Hepatocyte (in vitro differentiated cells): Measurements from ENCODE around the gene SPATA9. TPM values are rescaled to one million over a fixed set of nuclear protein-coding genes. Genes with fewer than 3 reads are reported as not detected.

Experiments
- DNase-seq: peaks from one replicate; pipeline ENCODE4 v3.0.0-alpha.2; 2016; ENCODE audit warnings: low spot score
- H2AFZ ChIP-seq: fragments of 200-600 bp; sonication (generic); 2 replicates; pipeline ENCODE4 v1.6.0; 2016; ENCODE audit warnings: antibody characterized with exemption, mild to moderate bottlenecking
- H3K27ac ChIP-seq: fragments of 200-600 bp; sonication (generic); 2 replicates; pipeline ENCODE4 v1.5.1; 2016; ENCODE audit warnings: mild to moderate bottlenecking
- H3K27me3 ChIP-seq: fragments of 200-600 bp; sonication (generic); 2 replicates; pipeline ENCODE4 v1.6.1; 2016
- H3K36me3 ChIP-seq: fragments of 200-600 bp; sonication (generic); replicated peaks from 2 replicates; pipeline ENCODE4 v1.5.1; 2016; ENCODE audit warnings: low read depth; ENCODE audit not compliant: insufficient read depth
- H3K4me1 ChIP-seq: fragments of 200-600 bp; sonication (generic); 2 replicates; pipeline ENCODE4 v1.5.1; 2016; ENCODE audit warnings: mild to moderate bottlenecking, moderate library complexity; ENCODE audit not compliant: insufficient read depth
- H3K4me2 ChIP-seq: fragments of 200-600 bp; sonication (generic); 2 replicates; pipeline ENCODE4 v1.6.0; 2016
- H3K4me3 ChIP-seq: fragments of 200-600 bp; sonication (generic); 2 replicates; pipeline ENCODE4 v1.5.1; 2016; ENCODE audit warnings: mild to moderate bottlenecking
- H3K79me2 ChIP-seq: fragments of 200-600 bp; sonication (generic); 2 replicates; pipeline ENCODE4 v1.6.0; 2017; ENCODE audit warnings: mild to moderate bottlenecking
- H3K9me2 ChIP-seq: fragments of 200-600 bp; sonication (generic); replicated peaks from 2 replicates; pipeline ENCODE4 v1.6.0; 2017; ENCODE audit warnings: mild to moderate bottlenecking; ENCODE audit not compliant: insufficient read depth
- H3K9me3 ChIP-seq: fragments of 200-600 bp; sonication (generic); 2 replicates; pipeline ENCODE4 v1.5.1; 2016; ENCODE audit warnings: low read depth, mild to moderate bottlenecking
- H4K20me1 ChIP-seq: fragments of 200-600 bp; sonication (generic); 2 replicates; pipeline ENCODE4 v1.6.0; 2016; ENCODE audit warnings: mild to moderate bottlenecking; ENCODE audit not compliant: insufficient read depth, poor library complexity, severe bottlenecking
- EZH2 ChIP-seq: fragments of 200-600 bp; sonication (generic); IDR thresholded peaks from 2 replicates; pipeline ENCODE4 v1.6.1; 2016; ENCODE audit warnings: antibody characterized with exemption, mild to moderate bottlenecking, borderline replicate concordance
- EZH2phosphoT487 ChIP-seq: fragments of 200-600 bp; sonication (generic); IDR thresholded peaks from one replicate; pipeline ENCODE4 v1.6.1; 2018; ENCODE audit warnings: antibody characterized with exemption, mild to moderate bottlenecking, low read depth, moderate library complexity; ENCODE audit not compliant: unreplicated experiment, severe bottlenecking
- WGBS: methylation state at CpG from one replicate; pipeline ENCODE4 v1.1.6; 2016; ENCODE audit warnings: low lambda C conversion rate; ENCODE audit errors: missing lambda C conversion rate; 5-methylcytosine and 5-hydroxymethylcytosine counted together
- polyA plus RNA-seq: library from polyadenylated mRNA; unstranded; fragments of >200 nt; fragmentation: Nextera tagmentation; extraction: Ambion mirVana; gene quantifications from 2 replicates; pipeline ENCODE4 v1.2.1, GENCODE V29; 2016
- total RNA-seq: library from RNA; depleted of rRNA; stranded (reverse); fragments of >200 nt; gene quantifications from 2 replicates; pipeline ENCODE4 v1.2.3, GENCODE V29; 2014
- TF ChIP-seq, protein P1 (sequence below): fragments of 200-600 bp; sonication (generic); IDR thresholded peaks from 2 replicates; pipeline ENCODE4 v1.5.1; 2016; ENCODE audit warnings: antibody characterized with exemption, mild to moderate bottlenecking; ENCODE audit not compliant: poor library complexity

SPATA9 gene
- total and polyA plus RNA-seq, 2 experiments from 2014 or later, result 0.33 to 1.2 TPM

DNA sequence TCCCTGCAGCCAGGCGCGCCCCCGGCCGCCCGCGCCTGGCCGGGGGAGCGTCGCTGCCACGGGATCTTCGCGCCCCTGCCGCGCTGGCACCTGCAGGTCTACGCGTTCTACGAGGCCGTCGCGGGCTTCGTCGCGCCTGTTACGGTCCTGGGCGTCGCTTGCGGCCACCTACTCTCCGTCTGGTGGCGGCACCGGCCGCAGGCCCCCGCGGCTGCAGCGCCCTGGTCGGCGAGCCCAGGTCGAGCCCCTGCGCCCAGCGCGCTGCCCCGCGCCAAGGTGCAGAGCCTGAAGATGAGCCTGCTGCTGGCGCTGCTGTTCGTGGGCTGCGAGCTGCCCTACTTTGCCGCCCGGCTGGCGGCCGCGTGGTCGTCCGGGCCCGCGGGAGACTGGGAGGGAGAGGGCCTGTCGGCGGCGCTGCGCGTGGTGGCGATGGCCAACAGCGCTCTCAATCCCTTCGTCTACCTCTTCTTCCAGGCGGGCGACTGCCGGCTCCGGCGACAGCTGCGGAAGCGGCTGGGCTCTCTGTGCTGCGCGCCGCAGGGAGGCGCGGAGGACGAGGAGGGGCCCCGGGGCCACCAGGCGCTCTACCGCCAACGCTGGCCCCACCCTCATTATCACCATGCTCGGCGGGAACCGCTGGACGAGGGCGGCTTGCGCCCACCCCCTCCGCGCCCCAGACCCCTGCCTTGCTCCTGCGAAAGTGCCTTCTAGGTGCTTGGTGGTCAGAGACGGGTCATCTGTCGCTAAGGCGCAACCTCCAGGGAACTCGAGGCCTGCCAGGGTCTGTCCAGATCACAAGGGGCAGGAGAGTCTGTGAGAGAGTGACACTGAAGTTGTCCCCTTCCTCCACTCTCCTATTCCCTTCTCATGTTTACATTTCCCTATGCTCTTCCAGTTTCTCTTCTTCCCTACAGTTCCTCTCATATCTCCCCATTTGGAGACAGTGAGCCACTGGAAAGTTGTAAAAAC is 61.6 kb downstream of the SPATA9 start:
- TF ChIP-seq EZH2phosphoT487, result no peak
- TF ChIP-seq, protein P1, sequence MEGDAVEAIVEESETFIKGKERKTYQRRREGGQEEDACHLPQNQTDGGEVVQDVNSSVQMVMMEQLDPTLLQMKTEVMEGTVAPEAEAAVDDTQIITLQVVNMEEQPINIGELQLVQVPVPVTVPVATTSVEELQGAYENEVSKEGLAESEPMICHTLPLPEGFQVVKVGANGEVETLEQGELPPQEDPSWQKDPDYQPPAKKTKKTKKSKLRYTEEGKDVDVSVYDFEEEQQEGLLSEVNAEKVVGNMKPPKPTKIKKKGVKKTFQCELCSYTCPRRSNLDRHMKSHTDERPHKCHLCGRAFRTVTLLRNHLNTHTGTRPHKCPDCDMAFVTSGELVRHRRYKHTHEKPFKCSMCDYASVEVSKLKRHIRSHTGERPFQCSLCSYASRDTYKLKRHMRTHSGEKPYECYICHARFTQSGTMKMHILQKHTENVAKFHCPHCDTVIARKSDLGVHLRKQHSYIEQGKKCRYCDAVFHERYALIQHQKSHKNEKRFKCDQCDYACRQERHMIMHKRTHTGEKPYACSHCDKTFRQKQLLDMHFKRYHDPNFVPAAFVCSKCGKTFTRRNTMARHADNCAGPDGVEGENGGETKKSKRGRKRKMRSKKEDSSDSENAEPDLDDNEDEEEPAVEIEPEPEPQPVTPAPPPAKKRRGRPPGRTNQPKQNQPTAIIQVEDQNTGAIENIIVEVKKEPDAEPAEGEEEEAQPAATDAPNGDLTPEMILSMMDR, result peak; percentile 6
- no peaks in the 10 kb centered on the region for H4K20me1 ChIP-seq
- no peaks in the 10 kb centered on the region for H3K79me2 ChIP-seq
- DNase-seq, result peak; percentile 55
- WGBS, result 5% methylated on average over 75 of the region's 92 CpGs
- no peaks in the 10 kb centered on the region for H3K9me3 ChIP-seq
- peaks cover 48% of the 10 kb centered on the region for H3K27me3 ChIP-seq
- H3K4me3 ChIP-seq, result peak overlapping the region; percentile 65
- peak overlapping the region; percentile 92 for H2AFZ ChIP-seq
- peaks cover 18% of the 10 kb centered on the region for H3K4me1 ChIP-seq
- no peak overlapping the region for H3K27ac ChIP-seq
- H3K36me3 ChIP-seq, result no peaks in the 10 kb centered on the region
- H3K4me2 ChIP-seq, result peak overlapping the region; percentile 99
- H3K9me2 ChIP-seq, result no peaks in the 10 kb centered on the region

DNA sequence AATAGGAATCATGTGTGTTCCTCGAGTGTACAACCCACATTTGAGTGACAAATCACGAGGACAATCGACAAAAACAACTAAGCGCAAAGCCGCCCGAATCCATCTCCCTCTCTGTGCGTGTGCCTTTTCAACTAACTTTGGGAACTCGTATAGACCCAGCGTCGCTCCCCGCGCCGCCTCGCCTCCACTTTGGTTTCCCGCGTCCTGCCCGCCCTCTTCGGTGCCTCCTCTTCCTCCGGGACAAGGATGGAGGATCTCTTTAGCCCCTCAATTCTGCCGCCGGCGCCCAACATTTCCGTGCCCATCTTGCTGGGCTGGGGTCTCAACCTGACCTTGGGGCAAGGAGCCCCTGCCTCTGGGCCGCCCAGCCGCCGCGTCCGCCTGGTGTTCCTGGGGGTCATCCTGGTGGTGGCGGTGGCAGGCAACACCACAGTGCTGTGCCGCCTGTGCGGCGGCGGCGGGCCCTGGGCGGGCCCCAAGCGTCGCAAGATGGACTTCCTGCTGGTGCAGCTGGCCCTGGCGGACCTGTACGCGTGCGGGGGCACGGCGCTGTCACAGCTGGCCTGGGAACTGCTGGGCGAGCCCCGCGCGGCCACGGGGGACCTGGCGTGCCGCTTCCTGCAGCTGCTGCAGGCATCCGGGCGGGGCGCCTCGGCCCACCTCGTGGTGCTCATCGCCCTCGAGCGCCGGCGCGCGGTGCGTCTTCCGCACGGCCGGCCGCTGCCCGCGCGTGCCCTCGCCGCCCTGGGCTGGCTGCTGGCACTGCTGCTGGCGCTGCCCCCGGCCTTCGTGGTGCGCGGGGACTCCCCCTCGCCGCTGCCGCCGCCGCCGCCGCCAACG is 62.5 kb downstream of the SPATA9 start, which contains the start of gene GPR150:
TSS of gene GPR150 (plus strand) at position 58 of the 840 bp plus-strand sequence. CDS start at position 247, 189 bp downstream.
- no peaks in the 10 kb centered on the region for H3K9me2 ChIP-seq
- H3K4me3 ChIP-seq, result peak within 1 kb of the TSS; percentile 65
- H4K20me1 ChIP-seq, result no peaks in the 10 kb centered on the region
- peak within 1 kb of the TSS; percentile 99 for H3K4me2 ChIP-seq
- H2AFZ ChIP-seq, result peak within 1 kb of the TSS; percentile 92
- H3K27ac ChIP-seq, result no peak within 1 kb of the TSS
- peaks cover 18% of the 10 kb centered on the region for H3K4me1 ChIP-seq
- TF ChIP-seq EZH2phosphoT487, result no peak
- TF ChIP-seq, protein P1, result peak; percentile 3
- peak; percentile 83 for TF ChIP-seq EZH2
- WGBS, result 2% methylated on average over 70 of the region's 85 CpGs
- H3K9me3 ChIP-seq, result no peaks in the 10 kb centered on the region
- peaks cover 48% of the 10 kb centered on the region for H3K27me3 ChIP-seq
- no peaks in the 10 kb centered on the region for H3K79me2 ChIP-seq
- no peaks in the 10 kb centered on the region for H3K36me3 ChIP-seq
- DNase-seq, result peak; percentile 77

DNA sequence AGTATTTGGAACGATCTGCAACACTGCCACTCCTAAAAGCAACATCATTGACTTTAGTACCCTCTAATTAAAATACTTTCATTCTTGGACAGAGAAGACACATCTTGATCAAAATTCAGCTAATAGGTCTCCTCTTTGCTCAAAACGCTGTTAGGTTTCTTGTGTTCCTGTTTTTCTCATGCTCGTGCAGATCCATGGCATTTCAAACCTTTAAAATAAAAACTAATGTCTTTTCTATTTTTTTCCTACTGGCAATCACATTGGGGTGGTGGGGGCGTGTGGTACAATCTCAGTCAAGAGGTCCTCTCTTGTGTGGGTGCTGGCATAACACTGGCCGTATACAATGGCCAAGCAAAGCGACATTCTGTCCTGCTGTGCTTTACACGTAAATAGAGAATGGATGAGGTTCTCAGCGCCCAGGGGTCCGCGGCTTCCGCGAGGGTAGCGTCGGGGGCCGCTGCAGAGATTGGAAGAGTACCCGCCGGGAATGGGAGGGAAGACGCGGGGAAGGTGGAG is 63.2 kb downstream of the SPATA9 start:
- Histone ChIP-seq H2AFZ (peak overlapping the region; percentile 92), H3K36me3 (no peaks in the 10 kb centered on the region), H3K9me3 (no peaks in the 10 kb centered on the region), H4K20me1 (no peaks in the 10 kb centered on the region), H3K27me3 (peaks cover 45% of the 10 kb centered on the region), H3K4me3 (peak overlapping the region; percentile 65), H3K4me1 (peaks cover 18% of the 10 kb centered on the region), H3K4me2 (peak overlapping the region; percentile 99), H3K79me2 (no peaks in the 10 kb centered on the region), H3K27ac (no peak overlapping the region), H3K9me2 (no peaks in the 10 kb centered on the region)
- 15% methylated on average over 19 of the region's 19 CpGs for WGBS
- no peak for DNase-seq
- TF ChIP-seq EZH2, result peak; percentile 89
- TF ChIP-seq EZH2phosphoT487, result no peak
- TF ChIP-seq, protein P1, result no peak
